ENCODE results near the gene TENT5C. TPM values are rescaled to one million over a fixed set of nuclear protein-coding genes. Genes with fewer than 3 reads are reported as not detected.

Gene TENT5C
- total and polyA plus RNA-seq, 9 of the 15 experiments (the other 6 are each of a cell fraction or from before 2014, with no cell fraction given), result 1.8 to 7.7 (median 4.0) TPM

- no peak for TF ChIP-seq CREB5 (CRISPR knock-in tag; IDR thresholded peaks at IDR 0.05)
Observed at GRCh38 chr1:117591252-117591651, 14.6 kb upstream of the TENT5C start (continued).

GRCh38 chr1:117592155-117592554 is 13.7 kb upstream of the TENT5C start:
- no peaks in the 10 kb centered on the region for H3K79me2 ChIP-seq (ENCODE audit: control insufficient read depth, insufficient read depth, low read length)
- no peak for FAIRE-seq
- no peak for ATAC-seq
- H2AFZ ChIP-seq (ENCODE audit: low read depth, low read length), result no peak overlapping the region
- ChIA-PET POLR2A (interaction anchor here (0.5 to 2.8 kb wide), 3 partner anchors 14 to 47 kb away, joined by 3 to 18 read pairs (median 3); partner anchors contain the start of gene TENT5C), CTCF (ENCODE audit: low intra/inter-chr PET ratio) (no interaction called here)
- no peak overlapping the region for H3K27ac ChIP-seq (ENCODE audit: extremely low read depth, low read depth, low read length)
- DNase-seq (ENCODE audit: extremely low read depth in 1 of 4, low spot score in 3 of 4), result no peak
- WGBS (ENCODE audit: insufficient coverage, low coverage, missing lambda C conversion rate), result 34% methylated on average over 9 of the region's 9 CpGs
- in situ Hi-C loops (cut with MboI) (no loop called here), intact Hi-C loops (cut with micrococcal nuclease) (no loop called here)
- peaks cover 5 to 8% of the 10 kb centered on the region in 2 experiments; a peak in 3 of 5 replicates for H3K4me1 ChIP-seq (replicated peaks in 1 of 2; ENCODE audit: control insufficient read depth in 2 of 2, insufficient read depth in 2 of 2, low read length in 2 of 2)
- no TSS peak for BruUV-seq (replicated peaks)
- H3K9me3 ChIP-seq (replicated peaks; ENCODE audit: control insufficient read depth, insufficient read depth, low read depth, low read length), result no peaks in the 10 kb centered on the region
- H3K4me3 ChIP-seq, result no peak overlapping the region
- H3K4me2 ChIP-seq (ENCODE audit: insufficient read depth, low read length), result no peak overlapping the region
- H3K36me3 ChIP-seq (ENCODE audit: control insufficient read depth, insufficient read depth, low read length), result no peaks in the 10 kb centered on the region
- no peak overlapping the region for H3K9ac ChIP-seq (ENCODE audit: insufficient read depth in 1 of 2, low read depth in 2 of 2, low read length in 2 of 2)
- H3K9me1 ChIP-seq (ENCODE audit: control insufficient read depth, insufficient read depth, low read length), result no peaks in the 10 kb centered on the region
- H4K20me1 ChIP-seq (replicated peaks; ENCODE audit: control insufficient read depth, insufficient read depth, low read length), result no peaks in the 10 kb centered on the region
- H3K27me3 ChIP-seq (ENCODE audit: control insufficient read depth in 2 of 2, insufficient read depth in 2 of 2, low read length in 2 of 2), result no peaks in the 10 kb centered on the region
- TF ChIP-seq POLR2A (conservative IDR thresholded peaks at IDR 0.05), result no peak
- TF ChIP-seq SRSF7 (optimal IDR thresholded peaks at IDR 0.05; ENCODE audit: low read depth, low read length), result no peak
- no peak for TF ChIP-seq PREB (CRISPR knock-in tag; IDR thresholded peaks at IDR 0.05)
- no peak for TF ChIP-seq ARNT (IDR thresholded peaks at IDR 0.05)
- TF ChIP-seq KAT7 (CRISPR knock-in tag; IDR thresholded peaks at IDR 0.05; ENCODE audit: borderline replicate concordance), result no peak
- TF ChIP-seq SREBF2 (CRISPR knock-in tag; IDR thresholded peaks at IDR 0.05), result no peak
- TF ChIP-seq ATF3 (IDR thresholded peaks at IDR 0.05), result no peak
- TF ChIP-seq ATF3 (CRISPR knock-in tag; conservative IDR thresholded peaks at IDR 0.05), result no peak
- TF ChIP-seq RBM34 (IDR thresholded peaks at IDR 0.05; ENCODE audit: borderline replicate concordance, insufficient read depth, low read length), result no peak
- no peak for TF ChIP-seq NCOA1 (IDR thresholded peaks at IDR 0.05; ENCODE audit: low read depth)
- TF ChIP-seq SFPQ (IDR thresholded peaks at IDR 0.05; ENCODE audit: low read depth, low read length), result no peak
- no peak for TF ChIP-seq ZNF41 (CRISPR knock-in tag; conservative IDR thresholded peaks at IDR 0.05)
- no peak for TF ChIP-seq ZKSCAN1 (IDR thresholded peaks at IDR 0.05; ENCODE audit: low read depth, low read length)
- TF ChIP-seq FIP1L1 (IDR thresholded peaks at IDR 0.05; ENCODE audit: low read depth, low read length, poor library complexity, severe bottlenecking), result no peak
- no peak for TF ChIP-seq CGGBP1 (CRISPR knock-in tag; IDR thresholded peaks at IDR 0.05)
- no peak for TF ChIP-seq SUPT5H (IDR thresholded peaks at IDR 0.05)
- no peak for TF ChIP-seq SRSF3 (IDR thresholded peaks at IDR 0.05; ENCODE audit: insufficient read depth, low read length)

Measured in K562 (cell line).